Stimulated activated CD4-positive, alpha-beta T cell treated with anti-CD3 and anti-CD28 coated beads, Interleukin-4, amount 100 ng/mL, for 24 hours (primary cell): ENCODE data around the gene ARHGAP8.
"Not testable (repeated sequence)": the region's sequence is repeated elsewhere in the genome, so short reads cannot be mapped to it uniquely, and the experiment has no call there.

Experiments used
- DNase-seq: peaks from one replicate; pipeline ENCODE4 v3.0.0-alpha.2; 2020

The ARHGAP8 gene

GRCh38 chr22:44776605-44777363 lies 24.4 kb downstream of the ARHGAP8 start:
- no peak for DNase-seq

DNA sequence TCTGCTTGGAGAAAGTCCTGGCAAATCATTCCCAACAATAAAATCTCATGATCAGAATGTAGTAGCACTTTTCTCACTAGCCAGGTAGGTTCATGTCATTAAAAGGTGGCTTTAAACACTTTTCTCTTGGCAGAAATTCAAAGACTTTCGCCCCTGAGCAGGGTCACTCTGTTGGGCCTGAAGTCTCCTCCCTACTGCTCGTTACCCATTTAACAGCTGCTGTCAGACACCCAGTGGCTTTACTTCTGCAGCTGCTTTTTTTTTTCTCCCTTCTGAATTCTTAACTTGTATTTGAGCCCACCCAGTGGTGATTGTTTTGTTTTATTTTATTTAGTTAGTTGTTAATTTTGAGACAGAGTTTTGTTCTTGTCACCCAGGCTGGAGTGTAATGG lies 25.0 kb downstream of the ARHGAP8 start:
- DNase-seq = no peak

DNA sequence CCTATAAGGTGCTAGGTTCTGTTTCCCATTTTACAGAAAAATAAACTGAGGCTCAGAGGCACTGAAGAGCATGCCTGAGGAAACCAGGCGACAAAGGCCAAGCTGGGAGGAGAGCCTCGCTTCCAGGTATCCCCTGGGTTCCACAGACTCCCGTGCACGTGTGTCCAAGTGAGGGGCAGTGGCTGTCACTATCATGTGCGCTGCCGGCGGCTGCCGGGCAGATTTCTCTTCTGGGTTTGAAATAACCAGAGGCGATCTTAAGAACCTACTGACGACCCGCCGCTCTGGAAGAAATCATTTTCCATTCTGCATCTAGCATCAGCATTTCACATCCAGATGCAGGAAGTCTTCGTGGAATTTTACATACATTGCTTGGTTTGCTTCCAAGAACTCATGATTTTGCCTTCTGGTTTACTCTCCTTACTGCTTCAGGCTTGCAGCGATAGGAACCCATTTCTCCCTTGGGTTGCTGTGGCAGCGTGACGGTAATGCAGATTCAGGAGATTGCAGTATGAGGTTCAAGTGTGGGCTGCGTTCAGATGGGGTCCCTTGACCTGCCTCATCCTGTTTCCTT lies 28.6 kb downstream of the ARHGAP8 start:
- no peak for DNase-seq

- no peak for DNase-seq
Observed at GRCh38 chr22:44782363-44782963, 30.1 kb downstream of the ARHGAP8 start.

DNA sequence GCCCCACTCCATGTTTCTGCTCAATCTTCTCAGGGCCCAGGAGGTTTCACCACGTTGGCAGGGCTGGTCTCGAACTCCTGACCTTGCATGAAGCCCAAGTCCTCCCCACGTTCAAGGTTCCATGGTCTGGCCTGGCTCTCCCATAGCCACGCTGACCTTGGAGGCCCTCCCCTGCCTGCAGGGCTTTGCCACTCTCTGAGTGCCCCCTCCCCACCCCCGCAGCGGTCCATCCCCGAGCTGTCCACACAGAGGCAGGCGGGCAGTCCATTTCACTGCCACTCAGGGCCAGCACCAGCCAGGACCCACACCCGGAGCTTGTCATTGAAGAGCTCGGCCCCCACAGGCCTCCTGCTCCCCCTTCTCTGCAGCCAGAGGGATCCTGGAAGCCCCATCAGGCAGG lies 30.7 kb downstream of the ARHGAP8 start:
- no peak for DNase-seq

DNA sequence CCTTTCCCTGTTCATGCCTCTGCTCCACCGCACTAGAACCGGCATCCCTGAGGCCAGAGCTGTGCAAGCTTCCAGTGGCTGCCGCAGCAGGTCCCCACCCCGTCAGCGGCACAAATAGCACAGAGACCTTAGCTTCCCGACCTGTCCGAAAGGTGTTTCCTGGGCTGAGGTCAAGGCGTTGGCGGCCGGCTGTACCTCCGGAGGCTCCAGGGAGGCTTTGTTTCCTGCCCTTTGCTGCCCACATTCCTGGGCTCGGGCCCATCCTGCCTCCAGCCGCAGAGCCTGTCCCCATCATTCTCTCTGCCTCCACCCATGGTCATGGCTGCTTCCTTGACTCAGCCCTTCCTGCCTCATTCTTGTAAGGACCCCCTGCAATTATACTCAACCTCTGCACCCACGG lies 31.2 kb downstream of the ARHGAP8 start:
- DNase-seq = no peak

GRCh38 chr22:44786136-44786535 lies 33.8 kb downstream of the ARHGAP8 start:
- DNase-seq = no peak

GRCh38 chr22:44786610-44787009 lies 34.2 kb downstream of the ARHGAP8 start:
- DNase-seq = no peak

DNA sequence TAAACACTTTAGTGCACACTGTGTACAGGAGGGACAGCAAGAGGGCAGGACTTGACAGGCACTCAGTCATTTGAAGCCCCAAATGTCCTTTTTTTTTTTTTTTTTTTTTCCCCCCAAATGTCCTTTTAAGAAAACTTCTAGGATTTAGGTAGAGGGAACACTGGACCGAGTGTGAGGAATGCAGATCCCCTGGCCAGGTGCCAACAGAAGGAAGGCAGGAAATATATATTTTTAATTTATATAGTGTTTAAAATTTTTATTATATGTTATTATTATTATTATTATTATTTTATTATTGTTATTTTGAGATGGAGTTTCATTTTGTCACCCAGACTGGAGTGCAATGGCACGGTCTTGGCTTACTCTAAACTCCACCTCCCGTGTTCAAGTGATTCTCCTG lies 35.5 kb downstream of the ARHGAP8 start:
- DNase-seq = no peak

GRCh38 chr22:44793106-44793505 lies 40.7 kb downstream of the ARHGAP8 start:
- DNase-seq = no peak

DNA sequence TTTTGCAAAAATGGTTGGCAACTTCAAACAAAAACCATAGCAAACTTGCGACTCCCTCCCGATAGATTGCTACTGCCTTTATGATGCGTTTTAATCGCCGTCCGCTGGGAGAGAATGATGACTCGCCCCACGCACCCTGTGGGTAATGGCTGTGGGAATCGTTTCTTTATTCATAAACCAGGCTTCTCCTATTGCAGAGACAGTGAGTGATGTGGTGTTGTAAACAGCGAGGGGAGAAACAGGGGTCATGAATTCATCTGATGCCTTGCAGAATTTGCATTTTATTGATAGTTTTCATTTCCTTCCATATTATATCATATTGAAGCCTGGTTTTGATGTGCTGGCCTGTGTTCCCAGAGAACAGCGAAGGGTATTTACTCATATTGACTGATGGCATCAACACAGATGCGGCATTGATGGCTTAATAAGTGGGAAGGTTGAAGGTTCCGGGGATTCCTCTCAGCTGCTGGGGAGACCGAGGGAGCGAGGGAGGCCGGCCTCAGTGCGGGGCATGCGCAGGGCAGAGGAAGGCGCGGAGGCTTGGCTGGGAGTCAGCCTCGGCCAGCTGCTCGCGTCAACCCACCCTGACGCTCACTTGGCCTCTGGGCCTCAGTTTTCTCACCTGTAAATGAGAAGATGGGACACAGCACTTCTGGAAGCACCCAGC lies 41.3 kb downstream of the ARHGAP8 start:
- DNase-seq = no peak

DNA sequence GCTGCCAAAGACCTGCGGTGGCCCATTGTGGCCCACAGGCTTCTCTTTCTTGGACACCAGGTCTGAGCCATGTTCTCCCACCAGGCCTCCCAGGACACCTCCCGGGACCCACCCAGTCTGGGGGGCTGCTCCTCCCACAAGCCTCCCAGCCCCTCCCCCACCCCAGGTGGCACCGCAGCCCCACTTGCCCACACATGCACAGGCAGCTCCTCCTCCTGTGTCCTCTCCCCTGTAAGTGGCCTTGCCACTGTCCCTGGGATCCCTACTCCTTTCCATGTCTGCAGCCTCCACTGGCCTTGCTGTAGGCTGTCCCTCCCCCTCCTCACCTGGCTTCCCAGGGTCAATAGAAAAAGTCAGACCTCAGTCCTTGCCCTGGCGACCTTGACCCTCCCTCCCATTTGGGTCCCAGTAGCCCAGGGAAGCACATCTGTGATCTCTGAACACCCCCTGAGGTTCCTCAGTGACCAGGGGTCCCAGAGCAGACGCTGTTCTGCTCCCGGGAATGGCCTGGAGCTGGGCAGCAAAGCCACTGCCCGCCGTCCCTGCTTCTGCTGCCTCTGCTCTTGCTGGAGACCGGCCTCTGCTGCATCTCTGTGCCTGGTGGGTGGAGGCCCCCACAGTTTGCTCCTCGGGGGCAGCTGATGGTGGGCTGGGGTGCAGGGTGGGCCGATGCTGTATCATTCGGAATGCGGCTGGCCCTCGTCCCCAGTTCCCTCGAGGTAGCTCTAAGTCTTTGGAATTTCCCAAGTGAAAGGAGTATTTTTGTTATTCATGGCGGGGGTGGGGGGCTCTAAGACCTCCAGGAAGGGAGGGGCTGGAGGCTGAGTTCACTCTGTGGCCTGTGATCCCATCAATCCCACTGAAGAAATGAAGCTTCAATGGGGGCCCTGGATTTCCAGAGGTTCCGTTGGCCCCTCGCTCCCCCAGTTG lies 43.6 kb downstream of the ARHGAP8 start:
- no peak for DNase-seq

DNA sequence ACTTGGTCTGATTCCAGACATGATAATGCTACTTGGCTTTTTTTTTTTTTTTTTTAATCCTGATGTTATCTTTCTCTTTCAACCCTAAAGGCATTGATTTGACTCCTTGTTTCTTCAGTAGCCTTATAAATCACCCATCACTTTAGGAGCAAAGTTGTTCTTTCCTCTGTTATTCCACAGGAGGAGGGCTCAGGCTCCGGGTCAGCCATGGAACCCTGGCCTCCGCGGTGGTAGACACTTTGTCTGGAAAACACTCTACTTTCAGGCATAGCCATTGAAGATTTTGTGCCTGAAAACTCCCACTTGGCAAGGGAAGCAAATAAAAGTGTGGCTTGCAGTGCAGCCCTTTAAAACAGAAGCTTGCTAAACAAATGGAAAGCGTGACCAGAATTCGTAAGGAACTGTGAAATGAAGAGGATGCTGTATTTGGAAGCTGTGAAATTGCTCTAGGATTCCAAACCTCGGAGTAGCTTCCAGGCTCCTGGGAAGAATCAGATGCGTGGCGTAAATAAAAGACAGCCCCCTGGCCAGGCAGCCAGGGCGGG lies 44.9 kb downstream of the ARHGAP8 start:
- DNase-seq = no peak

DNA sequence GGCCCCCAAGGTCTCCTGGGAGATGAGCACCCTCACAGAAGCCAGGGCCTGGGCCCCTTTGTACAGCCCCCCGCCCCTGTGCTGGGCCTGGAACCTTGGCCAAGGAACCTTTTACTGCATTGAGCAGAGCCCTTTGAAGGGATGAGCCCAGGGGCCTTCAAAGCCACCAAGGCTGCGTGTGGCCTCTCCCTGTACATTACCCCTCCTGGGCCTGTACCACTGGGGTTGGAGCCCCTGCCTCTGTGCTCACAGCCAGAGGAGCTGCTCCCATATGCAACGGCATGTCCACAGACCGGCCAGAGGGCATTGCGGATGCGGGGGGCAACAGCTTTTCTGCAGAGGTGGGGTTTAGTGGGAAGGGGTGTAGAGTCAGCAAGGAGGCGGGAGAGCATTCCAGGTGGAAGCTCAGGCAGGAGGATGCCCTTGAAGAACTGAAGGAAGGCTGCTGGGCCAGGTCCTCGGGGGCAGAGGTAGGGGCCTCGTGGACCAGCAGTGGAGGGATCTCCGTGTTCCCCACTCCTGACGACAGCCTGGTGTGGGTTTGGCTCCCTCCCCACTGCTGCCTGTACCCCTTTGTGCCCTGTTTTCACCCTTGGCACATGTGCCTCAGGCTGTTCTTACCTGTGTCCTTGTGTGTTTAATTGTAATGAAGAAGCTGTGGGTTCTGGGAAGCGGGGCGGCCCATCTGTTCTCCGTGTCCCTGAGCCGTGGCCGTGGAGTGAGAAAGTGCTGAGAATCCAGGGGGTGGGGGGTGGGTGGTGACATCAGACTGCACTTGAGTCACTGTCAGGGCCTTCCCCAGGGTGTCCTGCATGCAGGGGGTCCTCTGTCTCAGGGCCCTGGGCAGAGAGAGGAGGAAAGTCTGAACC lies 46.9 kb downstream of the ARHGAP8 start:
- no peak for DNase-seq

GRCh38 chr22:44799946-44800634 lies 47.7 kb downstream of the ARHGAP8 start:
- not testable (repeated sequence) for DNase-seq

- DNase-seq = no peak
Observed at GRCh38 chr22:44801476-44801875, 49.1 kb downstream of the ARHGAP8 start.

- DNase-seq = no peak
Observed at GRCh38 chr22:44802071-44802700, 49.8 kb downstream of the ARHGAP8 start.

DNA sequence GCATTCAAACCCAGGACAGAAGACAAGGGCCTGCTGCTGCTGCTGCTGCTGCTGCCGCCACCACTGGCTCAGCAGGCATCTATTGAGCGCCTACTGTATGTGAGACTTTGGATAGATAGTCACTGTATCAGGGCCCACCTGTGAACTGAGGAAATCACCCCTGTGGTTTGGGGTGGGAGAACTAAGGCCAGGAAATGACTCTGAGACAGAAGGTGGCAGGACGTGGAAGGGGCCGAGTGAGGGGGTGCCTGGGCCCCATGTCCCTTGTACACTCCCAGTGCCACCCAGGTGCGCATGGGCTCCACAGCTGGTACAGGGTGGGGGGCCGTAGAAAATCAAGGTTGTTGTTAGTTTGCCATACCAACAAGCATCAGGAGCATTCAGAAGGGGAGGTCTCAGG lies 50.6 kb downstream of the ARHGAP8 start:
- DNase-seq = no peak

GRCh38 chr22:44804327-44804726 lies 52.0 kb downstream of the ARHGAP8 start:
- no peak for DNase-seq

DNA sequence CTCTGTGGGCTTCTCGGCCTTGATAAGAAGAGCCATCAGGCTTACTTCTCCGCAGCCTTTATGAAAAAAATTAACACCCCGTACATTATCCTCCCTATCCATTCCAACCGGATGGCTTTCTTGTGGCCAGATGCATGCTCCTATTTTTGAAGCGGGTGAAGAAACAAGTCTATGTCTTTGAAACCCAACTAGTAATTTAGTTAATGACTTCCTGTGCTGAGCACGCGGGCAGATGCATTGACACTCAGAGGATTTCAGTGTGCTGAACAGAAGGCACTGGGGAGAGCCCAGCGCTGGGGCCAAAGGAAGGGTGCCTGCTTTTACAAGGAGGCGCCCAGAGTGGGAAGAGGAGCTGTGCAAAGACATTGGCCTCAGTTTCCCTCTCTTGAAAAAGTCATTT lies 53.3 kb downstream of the ARHGAP8 start:
- DNase-seq = no peak
